ENCODE results near the gene TRPM3.
"Not testable (repeated sequence)": the region's sequence is repeated elsewhere in the genome, so short reads cannot be mapped to it uniquely, and the experiment has no call there.

Gene TRPM3

DNA sequence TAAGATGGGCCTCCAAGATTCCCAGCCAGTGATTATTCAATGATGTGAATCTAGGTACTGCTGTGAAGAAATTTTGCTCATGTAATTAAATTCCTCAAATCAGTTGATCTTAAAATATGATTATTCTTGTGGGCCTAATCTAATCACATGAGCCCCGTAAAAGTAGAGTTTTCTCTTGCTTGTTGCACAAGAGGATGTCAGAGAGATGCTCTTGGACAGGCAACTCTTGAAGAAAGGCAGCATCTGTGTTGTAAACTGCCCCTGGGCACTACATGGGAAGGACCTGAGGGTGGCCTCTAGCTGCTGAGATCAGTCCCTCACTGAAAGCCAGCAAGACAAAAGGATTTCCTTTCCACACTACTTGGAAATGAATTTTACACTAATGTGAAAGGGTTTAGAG is 132.9 kb downstream of the TRPM3 start:
- no peak for DNase-seq

DNA sequence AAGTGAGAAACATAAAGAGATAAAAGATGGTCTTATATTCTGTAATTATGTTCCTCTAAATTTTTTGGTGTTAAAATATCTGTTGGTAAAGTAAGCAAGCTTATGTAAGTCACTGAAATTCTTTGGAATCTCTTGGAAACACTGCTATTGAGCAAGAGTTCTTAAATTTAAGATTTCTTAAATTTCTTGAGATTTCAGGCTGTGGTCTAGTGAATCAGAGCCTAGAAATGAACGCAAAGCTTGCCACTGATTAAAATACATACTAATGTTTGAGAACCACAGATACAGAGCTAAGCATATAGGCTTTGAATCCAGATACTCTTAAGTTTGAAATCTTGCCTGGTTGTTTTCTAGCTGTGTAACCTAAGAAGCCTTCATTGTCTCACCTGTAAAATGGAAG is 133.4 kb downstream of the TRPM3 start:
- no peak for DNase-seq

DNA sequence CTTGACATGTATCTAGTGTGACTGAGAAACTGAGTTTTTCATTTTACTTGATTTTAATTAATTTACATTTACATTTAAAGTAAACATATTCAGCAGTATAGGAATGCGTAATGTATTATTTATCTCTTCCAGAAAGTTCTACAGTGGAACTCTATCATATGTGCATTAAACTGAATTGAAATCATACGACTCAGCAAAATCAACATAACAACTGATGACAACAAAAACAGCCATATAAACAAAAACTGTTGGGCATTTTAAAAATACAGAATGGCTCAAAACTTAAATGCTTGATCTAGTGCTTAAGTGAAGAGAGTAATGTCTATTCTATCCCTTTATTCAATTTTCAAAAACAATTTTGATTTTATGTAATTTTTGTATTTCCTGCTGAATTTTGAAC is 134.4 kb downstream of the TRPM3 start:
- DNase-seq = no peak

DNA sequence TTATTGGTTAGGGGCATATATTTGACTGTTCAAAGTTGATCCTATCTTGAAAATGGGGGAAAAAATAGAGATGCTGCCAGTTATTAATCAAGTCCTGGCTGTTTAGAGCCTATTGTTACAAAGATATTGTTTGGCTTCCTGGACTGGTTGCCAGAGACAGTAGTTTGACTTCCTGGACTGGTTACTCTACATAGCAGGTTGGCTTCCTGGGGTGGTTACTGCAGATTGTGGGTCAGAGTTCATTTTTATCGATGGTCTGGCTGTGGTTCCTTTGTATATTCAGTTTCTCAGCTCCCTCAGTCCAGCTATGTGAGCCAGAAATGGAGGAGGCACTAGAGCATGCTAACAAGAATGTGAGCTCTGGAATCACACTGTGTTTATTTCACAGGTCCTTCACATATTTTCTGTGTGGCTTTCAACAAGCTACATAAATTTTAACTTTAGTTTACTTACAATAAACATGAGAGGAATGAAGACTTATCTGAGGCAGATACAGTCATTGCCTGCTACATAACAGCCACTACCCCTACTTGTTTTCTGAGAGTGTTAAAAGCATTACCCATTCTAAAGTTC is 137.6 kb downstream of the TRPM3 start:
- DNase-seq = no peak

DNA sequence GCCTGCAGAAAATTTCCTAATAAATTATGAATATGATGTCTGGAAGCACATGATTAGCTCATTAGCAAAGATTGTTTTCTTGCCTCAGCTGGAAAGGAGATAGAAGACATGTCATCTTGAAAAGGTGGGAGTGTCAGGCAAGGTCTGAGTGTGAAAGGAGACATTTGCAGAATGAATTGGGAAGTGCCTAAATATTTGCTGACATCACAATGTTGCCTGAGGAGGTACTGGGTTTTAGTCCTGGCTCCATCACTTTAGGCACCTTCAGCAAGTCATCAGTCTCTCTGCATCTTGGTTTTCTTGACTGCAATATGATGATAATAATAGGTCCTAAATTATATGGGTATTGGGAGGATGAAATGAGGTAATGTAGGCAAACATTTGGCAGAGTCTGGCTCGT is 140.1 kb downstream of the TRPM3 start:
- no peak for DNase-seq

DNA sequence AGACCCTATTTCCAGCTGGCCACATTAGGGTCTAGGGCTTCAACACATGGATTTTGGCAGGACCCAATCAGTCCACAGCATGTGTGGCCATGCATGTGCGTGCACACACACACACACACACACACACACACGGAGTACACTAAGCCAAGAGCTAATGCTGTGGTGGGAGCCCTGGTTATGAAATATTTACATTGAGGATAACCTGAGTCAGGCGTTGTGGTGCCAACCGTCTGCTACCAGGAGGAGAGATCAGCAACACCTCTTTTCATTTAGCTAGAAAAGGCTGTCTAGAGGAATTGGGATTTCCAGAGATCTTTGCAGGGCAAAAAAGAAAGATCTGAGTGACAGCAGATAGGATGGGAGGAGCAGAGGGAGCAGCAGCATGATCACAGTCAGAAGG is 141.5 kb downstream of the TRPM3 start:
- DNase-seq = no peak

DNA sequence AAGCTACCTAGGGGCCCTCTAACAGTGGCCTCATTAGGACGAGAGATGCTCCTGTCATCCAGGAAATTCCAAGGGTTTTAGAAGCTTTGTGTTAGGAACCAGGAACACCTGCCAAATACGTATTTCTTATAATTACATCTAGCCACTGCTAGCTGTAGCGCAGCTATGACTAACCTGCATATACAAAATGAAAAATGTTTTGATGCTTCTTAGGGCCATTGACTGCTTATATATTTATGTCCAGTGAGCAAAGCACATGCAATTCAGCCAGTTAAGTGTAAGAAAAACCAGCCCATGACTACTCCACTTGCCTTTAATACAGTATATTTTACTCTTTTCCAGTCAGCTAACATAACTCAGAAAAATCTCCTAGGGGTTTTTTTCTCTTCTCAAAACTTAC is 143.3 kb downstream of the TRPM3 start:
- no peak for DNase-seq

DNA sequence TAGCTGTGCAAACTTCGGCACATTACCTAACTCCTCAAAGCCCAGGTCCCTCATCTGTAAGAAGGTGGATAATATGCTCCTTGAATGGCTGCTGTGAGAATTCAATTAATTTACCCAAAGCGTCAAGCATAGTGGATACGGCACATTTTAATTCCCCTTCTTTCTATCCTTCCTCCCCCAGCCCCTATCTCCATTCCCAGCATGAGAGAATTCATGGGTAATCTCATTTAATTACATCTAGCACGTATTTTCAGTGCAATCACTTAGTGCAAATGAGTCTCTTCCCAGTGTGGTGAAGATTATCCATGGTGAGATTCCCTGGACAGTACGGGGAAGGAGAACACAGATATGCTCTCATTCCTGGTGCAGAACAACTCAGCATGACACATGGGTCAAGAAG is 145.6 kb downstream of the TRPM3 start:
- DNase-seq = no peak

DNA sequence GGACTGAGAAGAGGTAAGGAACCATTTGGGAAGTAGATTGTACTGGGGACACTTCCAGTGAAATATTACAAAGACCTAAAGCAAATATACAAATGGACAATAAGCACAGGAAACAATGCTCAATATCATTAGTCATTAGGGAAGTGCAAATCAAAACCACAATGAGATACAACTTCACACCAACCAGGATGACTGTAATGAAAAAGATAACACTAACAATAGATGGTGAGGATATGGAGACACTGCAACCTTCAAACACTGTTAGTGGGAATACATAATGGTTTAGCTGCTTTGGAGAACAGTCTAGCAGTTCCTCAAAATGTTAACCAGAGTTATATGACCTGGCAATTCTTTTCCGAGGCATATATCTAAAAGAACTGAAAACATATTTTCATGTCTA is 149.7 kb downstream of the TRPM3 start:
- DNase-seq = no peak

DNA sequence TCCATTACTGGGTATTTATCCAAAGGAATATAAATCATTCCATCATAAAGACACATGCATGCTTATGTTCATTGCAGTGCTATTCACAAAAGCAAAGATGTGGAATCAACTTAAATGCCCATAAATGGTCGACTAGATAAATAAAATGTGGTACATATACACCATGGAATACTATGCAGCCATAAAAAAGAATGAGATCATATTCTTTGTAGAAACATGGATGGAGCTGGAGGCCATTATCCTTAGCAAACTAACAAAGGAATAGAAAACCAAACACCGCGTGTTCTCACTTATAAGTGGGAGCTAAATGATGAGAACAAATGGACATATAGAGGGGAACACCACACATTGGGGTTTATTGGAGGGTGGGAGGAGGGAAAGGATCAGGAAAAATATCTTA is 155.0 kb downstream of the TRPM3 start:
- DNase-seq = not testable (repeated sequence)

DNA sequence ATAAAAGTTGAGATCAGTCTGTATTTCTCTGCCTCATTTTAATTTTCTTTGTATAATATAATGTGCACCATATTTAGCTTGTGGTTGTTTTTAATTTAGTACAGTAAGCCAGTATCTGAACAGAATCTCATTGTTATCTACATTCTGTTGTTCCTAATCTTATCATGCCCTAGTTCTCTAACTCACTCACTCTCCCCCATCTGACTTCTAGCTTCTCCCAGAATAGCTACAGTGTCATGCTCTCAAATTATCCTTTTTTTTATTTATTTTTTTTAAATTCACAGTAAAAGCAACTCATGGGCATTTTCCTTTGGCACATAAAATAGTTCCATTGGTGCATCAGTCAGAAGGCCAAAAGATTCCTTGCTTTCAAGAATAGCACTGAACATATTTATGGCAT is 156.6 kb downstream of the TRPM3 start:
- no peak for DNase-seq

DNA sequence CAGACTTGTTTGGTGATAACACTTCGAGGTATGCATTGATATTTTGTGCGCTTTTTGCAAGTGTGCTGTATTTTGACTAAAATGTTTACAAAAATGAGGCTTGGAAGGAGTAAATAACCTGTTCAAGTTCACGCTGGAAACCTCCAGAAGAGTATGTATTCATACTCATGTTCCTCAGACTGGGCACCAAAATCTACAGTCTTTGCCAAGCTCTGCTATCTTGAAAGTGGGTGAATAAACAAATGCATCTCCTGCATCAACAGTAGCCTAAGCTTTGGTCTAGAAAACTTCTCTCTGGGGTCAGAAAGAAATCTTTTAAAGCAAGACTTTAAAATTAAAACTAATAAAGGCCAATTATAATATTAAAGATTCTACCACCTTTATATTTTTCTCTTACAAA is 157.9 kb downstream of the TRPM3 start:
- DNase-seq = no peak

DNA sequence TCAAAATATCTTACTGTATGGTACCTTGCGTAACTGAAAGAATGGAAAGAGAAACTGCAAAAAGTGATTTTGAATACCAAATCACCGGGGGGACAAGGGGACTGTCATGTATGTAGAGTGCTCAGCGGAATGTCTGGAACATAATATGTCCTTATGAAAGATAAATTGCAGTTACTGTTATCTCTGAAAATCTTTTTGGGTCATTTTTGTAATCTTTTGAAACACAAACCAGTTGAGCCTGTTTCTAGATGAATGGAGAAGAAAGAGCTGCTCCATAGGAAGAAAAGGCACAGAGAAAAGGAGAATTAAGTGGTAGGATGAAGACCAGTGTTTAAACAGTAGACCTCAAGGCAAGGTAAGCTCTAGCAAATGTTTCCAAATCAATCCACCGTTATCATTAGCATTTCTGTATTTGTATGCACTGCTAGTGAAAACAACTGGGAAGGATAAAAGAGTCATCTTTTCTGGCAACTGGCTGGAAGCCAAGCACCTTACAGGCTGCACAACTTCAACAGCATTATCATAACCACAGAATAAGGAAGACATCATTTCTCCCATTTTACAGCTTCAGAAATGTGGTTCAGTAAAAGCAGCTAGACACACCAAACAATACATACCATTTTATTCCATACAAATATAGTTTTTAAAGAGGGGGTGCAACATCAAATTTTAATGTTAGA is 158.5 kb downstream of the TRPM3 start:
- DNase-seq = no peak

DNA sequence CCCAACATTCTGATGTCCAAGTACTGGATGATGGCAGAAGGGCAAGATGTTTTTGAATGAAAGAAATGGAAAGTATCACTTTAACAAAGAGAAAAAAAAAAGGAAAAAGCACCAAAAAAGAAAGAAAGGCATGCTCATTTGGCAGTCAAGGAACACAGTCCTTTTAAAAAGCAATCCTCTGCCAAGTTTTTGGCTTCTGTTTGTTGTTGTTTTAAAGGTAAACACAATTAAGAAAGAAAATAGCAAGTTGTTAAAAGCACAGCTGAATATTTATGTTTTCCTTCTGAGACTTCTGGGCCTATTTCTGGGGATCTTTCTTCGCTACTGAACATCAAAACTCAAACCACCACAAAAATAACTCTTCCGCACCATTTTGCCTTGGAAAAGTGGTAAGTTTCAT is 162.1 kb downstream of the TRPM3 start:
- DNase-seq = no peak

DNA sequence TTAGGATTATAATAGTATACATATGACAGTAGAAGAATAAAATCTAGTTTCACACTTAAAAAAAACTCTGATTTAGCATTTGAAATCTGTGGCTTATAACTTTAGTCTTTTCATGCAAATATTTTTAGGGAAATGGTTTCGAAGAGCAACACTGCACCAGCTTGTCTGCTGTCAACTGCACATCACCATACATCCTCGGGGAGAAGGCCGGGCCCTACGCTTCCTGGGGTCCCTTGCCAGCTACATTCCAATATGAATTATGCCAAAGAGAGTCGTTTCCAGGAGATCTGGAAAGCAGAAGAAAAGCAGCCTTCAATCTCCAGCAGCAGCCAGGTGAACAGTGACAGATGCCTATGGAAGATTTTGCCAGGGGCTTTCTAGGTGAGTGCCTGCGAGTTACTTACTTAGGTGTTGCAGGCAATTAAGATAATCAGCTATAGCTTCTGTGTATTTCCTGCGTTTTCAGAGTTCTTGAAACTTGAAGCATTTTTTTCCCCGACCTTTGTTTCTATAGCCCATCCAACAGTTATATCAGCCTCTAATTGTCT is 166.8 kb downstream of the TRPM3 start:
- no peak for DNase-seq

DNA sequence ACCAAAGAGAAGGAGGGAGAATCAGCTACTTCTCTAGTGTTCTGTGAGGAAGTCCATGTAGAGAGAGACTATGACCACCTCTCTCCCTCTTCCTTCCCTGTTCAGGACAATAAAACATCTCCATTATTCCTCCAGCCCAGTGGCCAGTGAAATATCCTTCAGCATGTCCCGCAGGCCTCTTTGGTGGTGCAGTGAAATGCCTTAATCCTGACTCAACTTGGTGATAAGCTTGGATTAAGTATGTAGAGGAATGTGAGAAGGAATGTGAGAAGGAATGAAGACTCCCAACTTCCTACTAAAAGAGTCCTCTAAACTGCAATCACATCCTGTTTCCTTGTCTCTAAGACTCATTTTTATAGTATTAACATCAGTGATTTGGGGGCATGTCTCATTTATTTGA is 167.3 kb downstream of the TRPM3 start:
- no peak for DNase-seq

DNA sequence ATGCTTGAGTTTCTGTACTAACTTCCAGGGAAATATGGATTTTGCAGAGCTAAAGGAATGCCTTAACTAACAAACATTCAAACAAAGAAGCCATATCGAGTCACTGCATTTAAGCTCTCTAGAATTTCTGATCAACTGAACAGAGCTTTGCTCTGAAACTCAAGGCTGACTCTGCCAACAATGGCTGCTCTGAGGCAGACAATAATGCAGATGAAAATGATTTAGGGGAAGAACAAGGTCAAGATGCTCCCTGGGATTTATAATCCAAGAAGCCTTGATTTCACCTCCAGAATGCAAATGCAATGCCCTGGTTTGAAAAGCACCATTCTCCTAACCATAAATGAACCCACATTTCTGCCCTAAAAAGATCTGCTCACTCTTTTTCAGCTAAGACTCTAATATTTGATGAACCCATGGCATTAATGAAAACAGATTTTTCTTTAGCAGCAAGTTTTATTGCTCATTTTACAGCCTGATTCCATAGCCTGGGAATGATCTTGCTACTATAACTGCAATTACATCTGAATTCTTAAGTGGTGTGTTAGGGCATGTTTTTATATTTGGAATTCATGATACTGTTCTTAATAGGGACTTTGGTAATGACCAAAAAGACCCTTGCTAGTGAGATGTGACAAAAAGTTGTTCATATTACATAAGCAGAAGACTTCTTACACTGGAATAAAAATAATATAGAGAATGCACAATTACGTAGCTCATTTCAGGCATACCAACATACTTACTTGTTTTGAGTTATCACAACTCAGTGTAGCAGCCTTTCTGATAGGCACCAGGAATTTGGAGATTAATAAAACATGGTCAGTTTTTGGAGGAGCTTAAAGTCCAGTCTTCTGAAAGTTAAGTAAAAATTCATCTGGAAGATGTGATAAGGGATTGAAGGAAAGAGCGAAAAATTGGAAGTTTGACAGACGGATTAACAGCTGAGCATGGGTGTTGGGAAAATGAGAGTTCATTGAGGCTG is 169.4 kb downstream of the TRPM3 start:
- no peak for DNase-seq

DNA sequence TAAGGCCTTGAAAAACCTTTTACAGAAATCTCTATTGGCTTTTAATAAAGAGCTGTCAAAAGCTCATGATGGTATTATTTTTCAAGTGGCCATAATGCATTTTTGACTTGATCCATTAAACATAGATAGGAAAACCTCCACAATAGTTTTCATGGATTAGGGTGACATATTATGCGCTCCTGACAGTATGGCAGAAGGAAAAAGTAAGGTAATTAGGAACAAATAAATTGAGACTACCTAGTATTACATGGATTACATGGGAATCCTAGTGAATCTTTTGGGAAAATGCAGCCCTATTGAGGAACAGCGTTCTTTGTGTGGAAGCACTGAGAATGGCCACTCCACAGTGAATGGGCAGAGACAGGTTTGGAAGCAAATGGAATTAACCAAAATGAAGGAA is 171.2 kb downstream of the TRPM3 start:
- DNase-seq = no peak

DNA sequence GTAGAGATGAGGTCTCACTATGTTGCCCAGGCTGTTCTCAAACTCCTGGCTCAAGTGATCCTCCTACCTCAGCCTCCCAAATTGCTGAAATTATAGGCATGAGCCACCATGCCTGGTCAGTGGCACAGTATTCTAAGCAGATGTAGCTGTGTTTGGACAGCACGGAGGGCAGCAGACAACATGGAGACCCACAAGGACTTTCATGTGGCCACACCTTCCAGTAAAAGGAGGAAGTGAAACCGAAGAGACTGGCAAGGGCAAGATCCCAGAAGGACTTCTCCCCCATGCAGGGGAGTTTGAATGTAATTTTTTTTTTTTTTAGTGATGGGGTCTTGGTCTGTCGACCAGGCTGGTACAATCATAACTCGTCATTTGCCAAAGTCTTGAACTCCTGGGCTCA is 172.2 kb downstream of the TRPM3 start:
- no peak for DNase-seq

DNA sequence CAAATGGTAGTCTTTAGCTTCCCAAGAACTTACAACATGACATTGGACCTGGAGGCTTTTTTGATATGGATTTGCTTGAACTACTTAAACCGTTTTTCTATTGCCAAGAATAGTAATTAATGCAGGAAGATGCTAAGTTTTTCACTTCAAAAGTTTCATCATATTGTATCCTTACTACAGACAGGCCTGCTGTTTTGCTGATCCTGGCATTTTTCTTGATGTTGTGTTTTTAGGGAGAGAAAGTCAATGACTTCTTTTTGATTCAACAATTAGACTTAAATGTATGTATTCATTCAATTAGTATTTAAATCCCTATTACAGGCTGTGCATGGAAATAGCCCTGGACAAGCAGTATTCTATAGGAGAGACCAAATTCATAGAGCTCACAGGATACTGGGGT is 172.7 kb downstream of the TRPM3 start:
- DNase-seq = no peak

DNA sequence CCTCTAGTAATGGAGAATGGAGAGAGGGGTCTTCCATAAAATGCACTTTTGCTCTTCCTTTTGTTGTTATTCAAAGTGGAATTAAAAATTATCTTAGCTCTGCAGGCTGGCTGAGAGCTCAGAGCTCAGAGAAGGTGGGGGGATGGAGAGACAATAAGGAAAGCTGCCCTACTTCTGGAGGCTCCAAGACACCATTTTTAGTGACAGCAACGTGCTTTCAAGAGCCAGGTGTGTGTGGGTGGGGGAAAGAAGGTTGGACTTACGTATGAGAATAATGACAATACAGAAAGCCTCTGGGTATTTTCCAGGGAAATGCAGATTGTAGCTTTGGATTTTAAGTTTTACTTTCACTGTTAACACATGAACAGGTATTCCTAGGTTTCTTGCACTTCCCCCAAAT is 173.9 kb downstream of the TRPM3 start:
- no peak for DNase-seq

DNA sequence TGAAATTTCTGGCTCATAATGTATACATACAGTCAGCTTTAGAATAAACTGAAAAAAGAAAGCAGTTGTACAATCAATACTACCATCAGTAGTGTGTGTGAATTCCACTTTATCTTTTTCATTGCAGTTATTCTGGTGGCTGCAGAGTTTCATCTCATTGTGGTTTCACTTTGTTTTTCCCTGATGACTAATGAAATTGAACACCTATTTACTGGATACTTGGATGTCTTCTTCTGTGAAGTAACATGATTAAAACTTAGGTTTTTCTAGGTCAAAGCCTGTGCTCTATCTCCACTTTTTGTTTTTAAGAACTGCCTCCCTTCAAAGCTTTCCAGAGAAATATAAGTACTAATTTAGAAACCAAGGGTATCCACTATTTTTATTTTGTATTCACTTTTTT is 174.3 kb downstream of the TRPM3 start:
- DNase-seq = no peak

DNA sequence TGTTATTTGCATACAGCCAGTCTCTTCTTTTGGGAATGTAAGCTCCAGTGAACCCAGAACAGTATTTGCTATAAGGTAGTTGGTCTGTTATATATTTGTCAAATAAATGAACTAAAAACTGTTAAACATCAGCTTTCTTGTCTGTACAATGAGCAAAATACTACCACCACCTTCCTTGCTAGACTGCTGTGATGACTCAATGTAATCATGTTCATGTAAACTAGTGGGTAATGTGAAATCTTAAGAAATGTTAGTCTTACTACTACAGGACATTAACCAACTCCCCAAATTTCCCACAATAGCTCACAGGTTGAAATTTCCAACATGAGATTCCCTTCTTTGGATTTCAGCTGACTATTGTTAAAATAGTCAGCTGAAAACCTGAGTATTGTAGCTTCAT is 176.1 kb downstream of the TRPM3 start:
- DNase-seq = no peak

DNA sequence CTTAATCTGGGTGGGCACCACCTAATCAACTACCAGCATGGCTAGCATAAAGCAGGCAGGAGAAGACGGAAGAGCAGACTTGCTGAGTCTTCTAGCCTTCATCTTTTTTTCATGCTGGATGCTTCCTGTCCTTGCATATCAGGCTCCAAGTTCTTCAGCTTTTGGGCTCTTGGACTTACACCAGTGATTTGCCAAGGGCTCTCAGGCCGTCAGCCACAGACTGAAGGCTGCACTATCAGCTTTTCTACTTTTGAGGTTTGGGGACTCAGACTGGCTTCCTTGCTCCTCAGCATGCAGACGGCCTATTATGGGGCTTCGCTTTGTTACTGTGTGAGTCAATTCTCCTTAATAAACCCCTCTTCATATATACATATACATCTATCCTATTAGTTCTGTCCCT is 180.2 kb downstream of the TRPM3 start:
- DNase-seq = no peak
